ENCODE results near the gene PIK3R6. TPM values are rescaled to one million over a fixed set of nuclear protein-coding genes. Genes with fewer than 3 reads are reported as not detected.

Gene PIK3R6
- total RNA-seq, 1 experiment from 2014 or later: not detected

- H4K20me1 ChIP-seq (ENCODE audit: control insufficient read depth, insufficient read depth, insufficient read length): no peaks in the 10 kb centered on the region
- no peak overlapping the region for H4K8ac ChIP-seq (replicated peaks; ENCODE audit: insufficient read length, low read depth, low read length)
- no peak overlapping the region for H2BK5ac ChIP-seq (ENCODE audit: insufficient read length, low read length)
- no CpG with 5 or more reads among the region's 8 CpGs for WGBS (ENCODE audit: extremely low coverage, insufficient read length, low lambda C conversion rate)
- Mint-ChIP-seq H3K4me1 (peaks cover 4 to 5% of the 10 kb centered on the region in 2 experiments), H3K36me3 (ENCODE audit: insufficient read depth in 1 of 3, low read depth in 3 of 3) (peaks cover 0 to 12% (median 4%) of the 10 kb centered on the region in 3 experiments; a peak in 3 of 7 replicates), H3K27me3 (ENCODE audit: low read depth) (no peaks in the 10 kb centered on the region; the same call in none of the 2 replicates), H3K4me3 (no peak overlapping the region), H3K9me3 (peaks cover 11 to 15% of the 10 kb centered on the region in 2 experiments), H3K27ac (no peak overlapping the region)
- no peak overlapping the region for H3K4ac ChIP-seq (ENCODE audit: low read depth, low read length)
- H3K4me1 ChIP-seq (ENCODE audit: insufficient read depth, low read length): no peaks in the 10 kb centered on the region
- H3K23me2 ChIP-seq (ENCODE audit: insufficient read length, low read depth, low read length, poor library complexity, severe bottlenecking): no peaks in the 10 kb centered on the region
- H2BK12ac ChIP-seq (ENCODE audit: insufficient read length, low read depth, low read length): no peak overlapping the region
- H3K27ac ChIP-seq (ENCODE audit: insufficient read length, low read depth, low read length): no peak overlapping the region
- H3K27me3 ChIP-seq (ENCODE audit: insufficient read depth, low read length): no peaks in the 10 kb centered on the region
- H3K79me1 ChIP-seq (ENCODE audit: insufficient read depth, low read depth, low read length, poor library complexity, severe bottlenecking): no peaks in the 10 kb centered on the region
- no peaks in the 10 kb centered on the region for H3K79me2 ChIP-seq (ENCODE audit: insufficient read depth, low read length)
- no peak overlapping the region for H2BK20ac ChIP-seq (ENCODE audit: low read depth, low read length, poor library complexity, severe bottlenecking)
- no peak overlapping the region for H3K9ac ChIP-seq (ENCODE audit: extremely low read depth, insufficient read length, low read length)
- H3K56ac ChIP-seq (ENCODE audit: insufficient read length, low read depth, low read length): no peak overlapping the region
- H2BK120ac ChIP-seq (ENCODE audit: low read depth, low read length, poor library complexity, severe bottlenecking): no peak overlapping the region
- no peak overlapping the region for H4K91ac ChIP-seq (ENCODE audit: insufficient read length, low read depth, low read length)
- H2AFZ ChIP-seq (ENCODE audit: low read length): no peak overlapping the region
- no peak overlapping the region for H2BK15ac ChIP-seq (ENCODE audit: low read depth, low read length)
- H2AK5ac ChIP-seq (ENCODE audit: insufficient read length, low read length): no peak overlapping the region
- TF ChIP-seq, protein P1, sequence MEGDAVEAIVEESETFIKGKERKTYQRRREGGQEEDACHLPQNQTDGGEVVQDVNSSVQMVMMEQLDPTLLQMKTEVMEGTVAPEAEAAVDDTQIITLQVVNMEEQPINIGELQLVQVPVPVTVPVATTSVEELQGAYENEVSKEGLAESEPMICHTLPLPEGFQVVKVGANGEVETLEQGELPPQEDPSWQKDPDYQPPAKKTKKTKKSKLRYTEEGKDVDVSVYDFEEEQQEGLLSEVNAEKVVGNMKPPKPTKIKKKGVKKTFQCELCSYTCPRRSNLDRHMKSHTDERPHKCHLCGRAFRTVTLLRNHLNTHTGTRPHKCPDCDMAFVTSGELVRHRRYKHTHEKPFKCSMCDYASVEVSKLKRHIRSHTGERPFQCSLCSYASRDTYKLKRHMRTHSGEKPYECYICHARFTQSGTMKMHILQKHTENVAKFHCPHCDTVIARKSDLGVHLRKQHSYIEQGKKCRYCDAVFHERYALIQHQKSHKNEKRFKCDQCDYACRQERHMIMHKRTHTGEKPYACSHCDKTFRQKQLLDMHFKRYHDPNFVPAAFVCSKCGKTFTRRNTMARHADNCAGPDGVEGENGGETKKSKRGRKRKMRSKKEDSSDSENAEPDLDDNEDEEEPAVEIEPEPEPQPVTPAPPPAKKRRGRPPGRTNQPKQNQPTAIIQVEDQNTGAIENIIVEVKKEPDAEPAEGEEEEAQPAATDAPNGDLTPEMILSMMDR (conservative IDR thresholded peaks at IDR 0.05): no peak
- H3T11ph ChIP-seq (ENCODE audit: low read length): no peak overlapping the region
- H4K5ac ChIP-seq (ENCODE audit: insufficient read length, low read depth, low read length): no peak overlapping the region
- no peak overlapping the region for H3K23ac ChIP-seq (ENCODE audit: insufficient read length, low read depth, low read length)
- no peak for DNase-seq
- no peak overlapping the region for H3K18ac ChIP-seq (ENCODE audit: insufficient read length, low read depth, low read length)
- no peak overlapping the region for H3K4me2 ChIP-seq (ENCODE audit: insufficient read depth, insufficient read length, low read length)
- no peak overlapping the region; the same call in 1 of the 2 replicates for H3K14ac ChIP-seq (ENCODE audit: insufficient read depth, low read length)
- no peaks in the 10 kb centered on the region for H3K9me3 ChIP-seq (ENCODE audit: control insufficient read depth, low read depth, low read length)
Measured at GRCh38 chr17:8914554-8914953, 47.1 kb upstream of the PIK3R6 start.
